NB4 (cell line): ENCODE results near the gene TBC1D22A.

ENCODE experiments used
- DNase-seq: peaks from one replicate; pipeline ENCODE4 v3.0.0; 2010; ENCODE audit warnings: low read depth
- H3K4me3 ChIP-seq: one replicate; pipeline ENCODE4 v1.5.1; 2011; ENCODE audit warnings: mild to moderate bottlenecking, low read depth, low read length, moderate library complexity
- CTCF ChIP-seq: IDR thresholded peaks from one replicate; pipeline ENCODE4 v1.5.1; 2012; ENCODE audit warnings: low read depth, low read length
- MAX ChIP-seq: IDR thresholded peaks from 2 replicates; pipeline ENCODE4 v1.6.1; 2011; ENCODE audit warnings: low read depth, low read length
- MYC ChIP-seq: IDR thresholded peaks from 2 replicates; pipeline ENCODE4 v1.6.1; 2011; ENCODE audit warnings: low read depth, low read length
- POLR2A ChIP-seq: IDR thresholded peaks from 2 replicates; pipeline ENCODE4 v1.6.1; 2011; ENCODE audit warnings: mild to moderate bottlenecking; ENCODE audit not compliant: insufficient read length; ENCODE audit errors: extremely low read depth

TBC1D22A gene

GRCh38 chr22:46806794-46807193, 44.3 kb downstream of the TBC1D22A start:
- DNase-seq: no peak
- no peak overlapping the region for H3K4me3 ChIP-seq
- TF ChIP-seq CTCF: no peak
- TF ChIP-seq POLR2A: no peak
- TF ChIP-seq MAX: no peak
- TF ChIP-seq MYC: no peak

GRCh38 chr22:46807458-46807857, 45.0 kb downstream of the TBC1D22A start:
- TF ChIP-seq POLR2A: no peak
- no peak for TF ChIP-seq MAX
- no peak for TF ChIP-seq MYC
- no peak for TF ChIP-seq CTCF
- DNase-seq: no peak
- no peak overlapping the region for H3K4me3 ChIP-seq

- no peak overlapping the region for H3K4me3 ChIP-seq
- DNase-seq: no peak
- TF ChIP-seq POLR2A: no peak
- TF ChIP-seq CTCF: no peak
- TF ChIP-seq MYC: no peak
- no peak for TF ChIP-seq MAX
Measured at GRCh38 chr22:46809153-46809885, 46.9 kb downstream of the TBC1D22A start.

GRCh38 chr22:46810856-46811786, 48.7 kb downstream of the TBC1D22A start:
- no peak for DNase-seq
- no peak overlapping the region for H3K4me3 ChIP-seq
- no peak for TF ChIP-seq MAX
- TF ChIP-seq CTCF: no peak
- no peak for TF ChIP-seq POLR2A
- TF ChIP-seq MYC: no peak

- no peak overlapping the region for H3K4me3 ChIP-seq
- no peak for DNase-seq
- TF ChIP-seq MAX (no peak), POLR2A (no peak), MYC (no peak)
Measured at GRCh38 chr22:46812034-46812605, 49.7 kb downstream of the TBC1D22A start.

GRCh38 chr22:46812788-46813187, 50.3 kb downstream of the TBC1D22A start:
- no peak for TF ChIP-seq POLR2A
- no peak for TF ChIP-seq MYC
- no peak for TF ChIP-seq MAX
- no peak for DNase-seq

More at GRCh38 chr22:46812788-46813187, 50.3 kb downstream of the TBC1D22A start:
- H3K4me3 ChIP-seq: no peak overlapping the region
